Omental fat pad (tissue), 4 donors: Measurements from ENCODE around the gene UTP11. TPM values are rescaled to one million over a fixed set of nuclear protein-coding genes. Genes with fewer than 3 reads are reported as not detected.

Experiments used
- ATAC-seq: fragments of 150-250 bp; one replicate; pipeline ENCODE4 v1.9.1; 2016; ENCODE audit warnings: mild to moderate bottlenecking, moderate library complexity; ENCODE audit not compliant: low FRiP score
- DNase-seq: peaks from one replicate; pipeline ENCODE4 v3.0.0-alpha.2; 2019; ENCODE audit warnings: low spot score
- CTCF ChIP-seq, 3 donors: fragments of 450-650 bp; IDR thresholded peaks; one replicate each; pipeline ENCODE4 v1.5.1; 2016 to 2017; ENCODE audit warnings: antibody characterized with exemption in 3 of 3, mild to moderate bottlenecking in 3 of 3, moderate library complexity in 2 of 3
- total RNA-seq, 4 donors: library from RNA; depleted of rRNA; stranded (reverse); fragments of >200 nt; gene quantifications; one replicate each; pipeline ENCODE4 v1.1.0, GENCODE V29; 2016

The UTP11 gene
- total RNA-seq, 4 donors from 2014 or later, result 25.1 to 55.2 (median 30.4) TPM

GRCh38 chr1:38059635-38060250 is 47.2 kb downstream of the UTP11 start:
- no peak for DNase-seq
- ATAC-seq, result no peak
- no peak for TF ChIP-seq CTCF (IDR thresholded peaks at IDR 0.05)

GRCh38 chr1:38060498-38060897 is 48.0 kb downstream of the UTP11 start:
- no peak for TF ChIP-seq CTCF (IDR thresholded peaks at IDR 0.05)
- DNase-seq, result no peak
- ATAC-seq, result no peak

- no peak for ATAC-seq
These were observed 48.8 kb downstream of the UTP11 start for GRCh38 chr1:38061290-38061689.

GRCh38 chr1:38061883-38062328 is 49.4 kb downstream of the UTP11 start:
- ATAC-seq, result no peak
- no peak for TF ChIP-seq CTCF (IDR thresholded peaks at IDR 0.05)
- no peak for DNase-seq

More at GRCh38 chr1:38061290-38061689, 48.8 kb downstream of the UTP11 start:
- no peak for TF ChIP-seq CTCF (IDR thresholded peaks at IDR 0.05)
- no peak for DNase-seq

- ATAC-seq, result no peak
- no peak for DNase-seq
- TF ChIP-seq CTCF (IDR thresholded peaks at IDR 0.05), result no peak
These were observed 50.1 kb downstream of the UTP11 start for GRCh38 chr1:38062361-38063288.

DNA sequence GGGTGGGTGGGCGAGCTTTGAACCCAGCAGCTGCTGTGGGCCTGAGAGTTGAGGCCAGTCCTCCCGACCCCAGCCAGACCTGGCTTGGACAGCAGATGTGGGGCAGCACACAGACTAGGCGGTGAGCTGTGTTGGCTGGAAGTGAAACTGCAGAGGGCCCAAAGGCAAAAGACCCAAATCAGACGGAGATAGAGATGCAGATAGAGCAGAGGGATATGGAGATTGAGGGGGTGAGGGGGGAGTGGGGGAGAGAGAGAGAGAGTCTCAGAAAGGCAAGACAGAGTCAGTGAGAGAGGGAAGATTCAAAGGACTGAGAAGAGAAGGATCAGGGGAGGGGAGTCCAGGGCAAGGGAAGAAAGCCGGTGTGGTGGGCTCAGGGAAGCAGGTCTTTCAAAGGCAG is 51.1 kb downstream of the UTP11 start:
- DNase-seq (no peak), ATAC-seq (no peak)
- TF ChIP-seq CTCF (IDR thresholded peaks at IDR 0.05), result no peak
